GM18507 (cell line): ENCODE data around the gene GLRX5.
"Not testable (repeated sequence)": the region's sequence is repeated elsewhere in the genome, so short reads cannot be mapped to it uniquely, and the experiment has no call there.

Experiments
- DNase-seq: peaks from one replicate; pipeline ENCODE4 v3.0.0; 2011; ENCODE audit warnings: low read depth; ENCODE audit not compliant: insufficient read length; ENCODE audit errors: extremely low spot score
- FAIRE-seq: peaks from 2 replicates; lab custom pipeline; 2011; peaks lifted over from hg19 to GRCh38; lab: Jason Lieb, UNC

The GLRX5 gene

DNA sequence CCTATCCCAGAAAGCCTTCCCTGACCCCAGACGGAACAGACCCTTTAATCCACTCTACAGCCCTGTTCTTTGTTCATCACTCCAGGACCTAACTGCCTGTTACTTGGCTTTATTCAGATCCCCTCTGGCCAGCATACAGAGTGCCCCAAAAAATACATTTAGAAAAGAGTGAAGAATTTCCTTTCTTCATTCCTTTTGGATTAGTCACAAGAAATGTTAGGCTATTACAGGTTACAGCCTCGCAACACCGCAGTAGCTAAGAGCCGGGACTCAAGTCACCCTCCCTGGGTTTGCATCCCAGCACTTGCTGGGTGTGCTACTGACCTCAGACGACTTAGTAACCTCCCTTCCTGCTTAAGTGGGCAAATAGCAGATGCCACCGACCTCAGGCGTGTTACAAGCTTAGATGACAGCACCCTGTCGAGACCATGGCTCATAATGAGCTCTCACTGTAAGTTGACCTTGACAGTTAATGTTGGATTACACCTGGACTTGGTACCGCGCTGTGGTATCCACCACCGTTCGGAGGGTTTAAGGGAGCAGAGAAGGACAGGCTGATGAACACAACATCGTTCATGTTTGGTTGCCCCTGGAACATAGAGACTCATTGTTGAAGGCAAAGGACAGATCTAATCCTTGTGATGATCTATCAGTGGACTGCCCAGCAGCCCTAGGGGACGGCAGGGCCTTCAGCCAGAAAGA, 12.9 kb downstream of the GLRX5 start:
- FAIRE-seq (no peak), DNase-seq (no peak)

DNA sequence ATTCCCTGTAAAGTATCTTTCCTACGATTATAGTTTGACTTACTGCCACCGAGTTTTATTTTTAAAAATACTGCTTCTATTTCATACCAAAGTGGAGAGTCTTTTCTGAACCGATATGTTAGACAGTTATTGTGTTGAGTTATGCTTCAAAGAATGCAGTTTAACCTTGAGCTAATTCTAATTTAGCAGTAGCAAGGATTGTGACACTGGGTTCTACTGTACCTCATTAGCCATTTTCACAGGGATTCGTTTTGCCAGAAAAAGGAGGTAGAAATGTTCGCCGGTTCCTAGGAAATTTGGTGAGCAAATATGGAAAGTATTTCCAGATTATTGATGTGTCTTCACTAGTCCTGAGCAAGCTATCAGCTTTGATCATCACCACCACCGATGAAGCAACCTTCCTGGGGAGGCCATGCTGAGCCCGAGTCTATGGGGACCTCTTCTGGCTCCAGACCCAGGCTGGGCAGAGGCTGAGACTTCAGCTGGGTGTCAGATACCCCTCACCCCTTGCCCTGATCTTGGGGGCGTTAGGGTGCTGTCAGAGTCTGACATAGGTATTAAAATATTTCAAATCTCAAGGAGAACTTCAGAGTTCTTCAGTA, 13.6 kb downstream of the GLRX5 start:
- no peak for FAIRE-seq
- no peak for DNase-seq

GRCh38 chr14:95549656-95550585, 15.1 kb downstream of the GLRX5 start:
- no peak for FAIRE-seq
- DNase-seq: no peak

DNA sequence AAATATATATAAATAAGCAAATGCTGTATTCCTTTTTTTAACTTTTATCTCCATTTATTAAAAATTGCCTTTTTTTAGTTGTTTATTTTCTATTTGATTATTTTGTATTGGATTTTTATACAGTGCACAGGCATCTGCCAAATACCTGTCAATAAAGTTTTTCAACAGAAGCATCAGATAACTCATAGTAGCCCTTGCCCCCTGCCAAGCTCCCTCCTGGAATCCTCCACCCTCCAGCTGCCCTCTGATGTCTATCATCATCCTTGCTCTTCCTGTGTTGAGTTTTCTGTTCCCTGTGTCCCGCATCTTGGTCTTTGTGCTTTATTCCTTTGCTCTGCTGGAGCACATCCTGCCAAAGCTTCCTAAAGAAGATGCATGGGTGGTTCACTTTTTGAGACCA, 16.6 kb downstream of the GLRX5 start:
- FAIRE-seq: no peak
- no peak for DNase-seq

DNA sequence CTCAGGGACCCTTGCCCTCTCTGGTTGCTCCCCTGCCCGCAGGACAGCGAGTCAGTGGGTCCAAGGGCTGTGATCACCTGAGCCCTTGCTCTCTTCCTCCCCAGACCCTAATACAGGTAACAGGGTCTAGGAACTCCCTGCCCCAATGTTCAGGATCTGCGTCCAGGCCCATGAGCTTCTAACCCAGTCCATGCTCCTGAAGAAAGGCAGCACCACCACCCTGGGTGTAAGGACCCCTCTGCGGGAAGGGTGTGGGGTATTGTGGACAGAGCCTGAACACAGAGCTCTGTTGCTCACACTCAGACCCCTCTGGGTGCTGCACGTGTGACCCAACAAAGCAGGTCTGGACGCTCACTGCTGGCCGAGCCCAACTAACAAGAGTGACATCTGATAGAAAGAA, 18.3 kb downstream of the GLRX5 start:
- FAIRE-seq (no peak), DNase-seq (no peak)

- DNase-seq: no peak
- no peak for FAIRE-seq
Measured at GRCh38 chr14:95555053-95555452, 20.2 kb downstream of the GLRX5 start.

DNA sequence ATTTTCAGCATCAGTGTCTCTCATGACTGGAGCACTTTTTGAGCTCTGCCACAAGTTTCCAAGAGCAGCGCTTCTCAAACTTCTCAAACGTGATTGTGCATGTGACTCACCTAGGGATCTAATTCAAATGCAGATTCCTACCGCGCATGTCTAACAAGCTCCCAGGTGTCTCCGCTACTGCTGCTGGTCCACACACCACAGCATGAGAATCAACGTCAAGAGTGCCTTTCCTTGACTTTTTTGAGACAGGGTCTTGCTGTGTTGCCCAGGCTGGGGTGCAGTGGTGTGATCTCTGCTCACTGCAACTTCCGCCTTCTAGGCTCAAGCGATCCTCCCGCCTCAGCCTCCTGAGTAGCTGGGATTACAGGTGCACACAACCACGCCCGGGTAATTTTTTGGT, 22.4 kb downstream of the GLRX5 start:
- no peak for DNase-seq
- FAIRE-seq: no peak

DNA sequence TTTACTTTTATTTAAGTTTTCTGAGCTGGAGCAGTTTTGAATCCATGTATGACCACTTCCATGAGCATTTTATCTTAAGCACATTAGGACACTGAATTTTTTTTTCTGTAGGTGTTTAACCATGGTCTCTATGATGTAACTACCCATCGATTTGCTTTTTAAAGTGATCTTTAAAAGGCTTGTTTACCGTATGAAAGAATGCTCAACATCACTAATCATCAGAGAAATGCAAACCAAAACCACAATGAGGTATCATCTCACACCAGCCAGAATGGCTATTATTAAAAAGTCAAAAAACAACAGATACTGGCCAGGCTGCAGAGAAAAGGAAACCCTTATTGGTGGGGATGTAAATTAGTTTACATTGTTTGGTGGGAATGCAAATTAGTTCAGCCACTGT, 23.0 kb downstream of the GLRX5 start:
- no peak for DNase-seq
- no peak for FAIRE-seq

DNA sequence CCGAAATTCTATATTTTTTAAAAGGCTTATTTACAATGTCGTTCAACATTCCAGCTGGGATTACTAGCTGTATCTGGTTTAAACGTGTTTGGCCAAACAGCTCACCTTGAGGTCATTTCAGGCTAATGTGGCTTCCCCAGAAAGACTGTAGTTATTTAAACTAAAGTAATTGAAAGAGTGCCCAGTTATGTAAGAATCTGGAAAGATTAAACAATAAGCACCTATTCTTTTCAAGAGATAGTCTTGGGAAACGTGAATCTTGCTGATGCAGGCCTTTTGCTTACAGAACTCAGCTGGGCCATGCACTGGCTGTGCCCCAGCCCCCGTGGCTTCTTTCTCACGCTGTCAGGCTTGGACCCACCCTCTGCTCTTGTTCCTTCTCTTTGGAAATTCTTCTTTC, 24.4 kb downstream of the GLRX5 start:
- no peak for DNase-seq
- no peak for FAIRE-seq

- FAIRE-seq: peak; percentile 94
- peak; percentile 71 for DNase-seq
Measured at GRCh38 chr14:95561001-95561412, 26.2 kb downstream of the GLRX5 start.

- FAIRE-seq: peak; percentile 26
- DNase-seq: no peak
Measured at GRCh38 chr14:95562892-95563685, 28.2 kb downstream of the GLRX5 start.

GRCh38 chr14:95564060-95564459, 29.2 kb downstream of the GLRX5 start:
- no peak for FAIRE-seq
- DNase-seq: no peak

DNA sequence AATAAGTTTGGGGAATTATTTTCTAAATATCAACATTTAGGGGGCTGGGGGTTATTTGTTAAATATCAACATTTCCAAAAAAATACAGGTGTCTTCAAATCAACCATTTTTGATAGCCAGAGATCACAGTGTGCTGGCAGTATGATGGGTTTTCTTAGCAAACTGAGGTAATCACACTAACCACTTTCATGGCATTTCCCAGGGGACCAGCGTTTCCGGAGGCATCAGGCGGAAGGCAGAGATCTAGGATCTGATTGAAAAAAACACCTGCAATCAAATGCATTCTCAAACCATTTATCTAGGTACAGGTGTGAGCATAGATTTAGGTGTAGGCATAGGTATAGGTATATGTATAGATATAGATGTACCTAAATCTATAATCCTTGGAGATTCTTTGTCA, 34.6 kb downstream of the GLRX5 start:
- FAIRE-seq (no peak), DNase-seq (no peak)

DNA sequence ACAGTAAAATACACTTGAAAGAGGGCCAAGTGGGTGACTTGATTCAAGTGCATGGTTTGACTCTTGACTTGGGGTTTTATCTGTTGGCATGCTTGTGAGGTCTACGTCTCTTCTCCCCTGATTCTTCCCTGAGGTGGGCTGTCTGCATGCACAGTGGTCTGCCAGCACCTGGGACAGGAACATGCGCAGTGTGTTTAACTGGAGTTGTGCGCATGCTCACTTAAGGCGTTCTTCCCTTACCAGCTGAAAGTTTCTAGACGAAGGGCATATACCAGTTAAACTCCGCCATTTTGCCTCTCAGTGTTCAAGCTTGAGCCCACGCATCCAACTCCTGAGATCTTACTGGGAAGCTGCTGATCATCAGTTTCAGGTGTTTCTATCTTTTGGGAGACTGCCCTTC, 38.5 kb downstream of the GLRX5 start:
- DNase-seq (no peak), FAIRE-seq (no peak)

DNA sequence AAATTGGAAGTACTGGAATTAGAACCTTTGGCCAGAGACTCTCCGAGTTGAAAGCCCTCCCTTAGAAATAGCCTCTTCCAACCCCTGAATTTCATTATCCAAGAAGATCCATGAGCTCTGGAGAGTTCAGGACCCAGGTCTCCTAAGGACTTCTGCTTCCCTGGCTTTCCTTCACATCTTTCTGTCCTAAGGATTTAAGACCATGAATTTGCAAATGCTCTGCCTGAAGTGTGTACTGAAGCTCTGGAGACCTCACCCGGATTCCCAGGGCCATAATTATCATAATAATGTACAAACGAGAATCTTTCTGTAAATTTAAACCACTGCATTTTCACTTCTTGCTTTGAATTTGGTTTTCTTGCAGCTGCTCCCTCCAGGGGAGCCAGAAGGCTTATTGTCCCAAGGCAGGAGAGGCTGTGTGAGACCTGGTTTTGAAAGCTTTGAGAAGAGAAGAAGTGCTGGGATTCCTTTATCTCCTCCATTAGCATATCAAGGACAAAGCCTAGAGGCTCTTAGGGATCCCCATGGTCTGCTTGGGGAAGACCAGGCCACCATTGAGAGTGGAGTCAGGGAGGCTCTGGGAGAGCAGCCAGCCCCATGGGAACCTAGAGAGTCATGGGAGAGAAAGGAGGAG, 41.1 kb downstream of the GLRX5 start:
- FAIRE-seq (peak; percentile 59), DNase-seq (no peak)

DNA sequence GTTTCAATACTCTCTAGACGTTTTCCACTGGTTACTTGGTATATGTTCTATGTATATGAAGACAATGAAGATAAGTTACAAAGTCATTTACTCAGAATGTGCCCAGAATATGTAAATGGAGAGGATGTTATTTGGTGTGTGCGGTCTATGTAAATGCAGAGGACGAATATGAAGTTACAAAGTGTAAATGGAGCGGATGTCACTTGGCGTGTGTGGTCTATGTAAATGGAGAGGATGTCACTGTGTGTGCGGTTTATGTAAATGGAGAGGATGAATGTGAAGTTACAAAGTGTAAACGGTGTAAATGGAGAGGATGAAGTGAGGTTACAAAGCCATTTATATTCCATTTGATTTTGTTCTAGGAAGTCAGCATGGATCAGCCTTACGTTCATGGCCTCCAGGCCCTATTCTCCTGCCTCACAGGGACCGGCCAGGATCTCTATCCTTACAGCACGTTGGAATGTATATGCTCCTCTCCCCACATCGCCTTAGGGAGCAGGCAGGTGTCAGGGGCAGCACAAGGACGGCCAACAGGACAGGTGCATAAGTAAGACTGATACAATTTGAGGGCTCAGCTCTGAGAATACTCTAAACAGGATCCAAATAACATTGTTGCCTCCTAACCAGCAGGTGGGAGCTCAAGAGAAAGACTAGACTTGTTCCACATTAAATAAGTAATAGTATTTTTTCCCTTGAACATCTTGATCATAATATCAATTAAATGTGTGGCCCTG, 42.4 kb downstream of the GLRX5 start:
- DNase-seq: peak; percentile 51
- FAIRE-seq: peak; percentile 99

DNA sequence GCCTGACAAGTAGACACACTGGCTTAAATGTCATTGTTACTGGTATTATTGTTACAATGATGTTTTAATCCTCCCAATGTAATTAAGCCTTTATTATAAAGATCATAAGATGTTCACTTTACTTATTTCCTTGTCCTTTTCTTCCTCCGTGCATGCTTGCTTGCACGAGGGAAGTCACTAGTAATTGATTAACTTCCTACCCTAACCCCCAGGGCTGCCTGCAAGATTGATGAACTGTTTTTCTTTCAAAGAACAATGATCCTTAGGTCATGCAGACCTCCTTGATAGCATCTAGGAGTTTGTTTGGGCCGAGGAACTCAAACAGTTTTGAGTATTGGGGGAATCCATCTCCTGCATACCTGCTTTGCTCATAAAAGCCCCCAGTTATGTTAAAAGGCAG, 43.0 kb downstream of the GLRX5 start:
- FAIRE-seq (no peak), DNase-seq (no peak)

- DNase-seq, FAIRE-seq: not testable (repeated sequence)
Measured at GRCh38 chr14:95583836-95584617, 49.2 kb downstream of the GLRX5 start.
